H1 (cell line): ENCODE data around the gene TTC13. TPM values are rescaled to one million over a fixed set of nuclear protein-coding genes. Genes with fewer than 3 reads are reported as not detected.

ENCODE experiments used
- CTCF ChIA-PET: fragments of 300-600 bp; sonication (Branson Sonifier 250); formaldehyde crosslinking; loops from one replicate; lab custom pipeline; 2021; ENCODE audit not compliant: partially characterized antibody; lab: Charles Lee
- POLR2A ChIA-PET: fragments of 300-600 bp; sonication (Branson Sonifier 250); formaldehyde crosslinking; loops from one replicate; lab custom pipeline; 2021; ENCODE audit warnings: inconsistent platforms; ENCODE audit not compliant: partially characterized antibody; lab: Charles Lee
- DNase-seq, 2 experiments: peaks; one replicate each; pipeline versions ENCODE4 v3.0.0 to v3.0.0-alpha.2; 2010 to 2022; ENCODE audit warnings: low spot score in 2 of 2, low read depth in 1 of 2, mixed read lengths in 1 of 2
- FAIRE-seq: peaks from 2 replicates; lab custom pipeline; 2011; peaks lifted over from hg19 to GRCh38; lab: Jason Lieb, UNC
- H2AFZ ChIP-seq: 2 replicates; pipeline ENCODE4 v1.8.1; 2012; ENCODE audit warnings: low read length, inconsistent platforms
- H2AK5ac ChIP-seq: 2 replicates; pipeline ENCODE4 v1.6.1; 2013; ENCODE audit warnings: low read depth, low read length
- H2BK120ac ChIP-seq: replicated peaks from 2 replicates; pipeline ENCODE3; 2013; ENCODE audit warnings: low read depth, low read length, inconsistent platforms
- H2BK12ac ChIP-seq: 2 replicates; pipeline ENCODE4 v1.6.1; 2013; ENCODE audit warnings: low read depth, low read length
- H2BK15ac ChIP-seq: 2 replicates; pipeline ENCODE4 v1.6.1; 2013; ENCODE audit warnings: low read length
- H2BK20ac ChIP-seq: 2 replicates; pipeline ENCODE4 v1.6.1; 2013; ENCODE audit warnings: low read length
- H2BK5ac ChIP-seq: 2 replicates; pipeline ENCODE4 v1.6.1; 2013; ENCODE audit warnings: low read depth, low read length
- H3K14ac ChIP-seq: 2 replicates; pipeline ENCODE4 v1.6.1; 2013; ENCODE audit warnings: inconsistent platforms; ENCODE audit not compliant: insufficient read length
- H3K18ac ChIP-seq: 2 replicates; pipeline ENCODE4 v1.6.1; 2013; ENCODE audit warnings: low read length; ENCODE audit errors: extremely low read depth
- H3K23ac ChIP-seq: 2 replicates; pipeline ENCODE4 v1.6.1; 2013; ENCODE audit warnings: inconsistent platforms; ENCODE audit not compliant: insufficient read length
- H3K23me2 ChIP-seq: 2 replicates; pipeline ENCODE4 v1.6.1; 2013; ENCODE audit warnings: low read depth, low read length
- H3K27ac ChIP-seq: 2 replicates; pipeline ENCODE4 v1.6.1; 2011; ENCODE audit warnings: low read depth, low read length, inconsistent platforms
- H3K27me3 ChIP-seq, 4 experiments: replicated peaks in 1 of 4; 1 replicate in 1 of 4; 2 replicates in 3 of 4; pipeline versions ENCODE4 v1.6.1 to v1.8.1; 2011 to 2013; ENCODE audit warnings: low read length in 3 of 4, mild to moderate bottlenecking in 3 of 4, inconsistent platforms in 2 of 4, mixed read lengths in 2 of 4, moderate library complexity in 1 of 4; ENCODE audit not compliant: control insufficient read depth in 3 of 4, insufficient read depth in 3 of 4; ENCODE audit errors: extremely low read depth in 1 of 4
- H3K36me3 ChIP-seq, 4 experiments: 2 replicates each; pipeline versions ENCODE4 v1.6.1 to v1.8.1; 2011 to 2013; ENCODE audit warnings: mild to moderate bottlenecking in 4 of 4, low read length in 3 of 4, moderate library complexity in 2 of 4, control low read depth in 1 of 4, inconsistent platforms in 1 of 4; ENCODE audit not compliant: insufficient read depth in 4 of 4, control insufficient read depth in 2 of 4
- H3K4ac ChIP-seq: replicated peaks from 2 replicates; pipeline ENCODE3; 2013; ENCODE audit warnings: low read length, low read depth, mixed read lengths, inconsistent platforms; ENCODE audit not compliant: insufficient read length
- H3K4me1 ChIP-seq, 4 experiments: replicated peaks in 1 of 4; 1 replicate in 1 of 4; 2 replicates in 3 of 4; pipeline versions ENCODE4 v1.6.1 to v1.8.1; 2011 to 2013; ENCODE audit warnings: low read length in 3 of 4, inconsistent platforms in 2 of 4, mixed read lengths in 1 of 4; ENCODE audit not compliant: insufficient read depth in 4 of 4, control insufficient read depth in 3 of 4
- H3K4me2 ChIP-seq, 2 experiments: 2 replicates each; pipeline versions ENCODE4 v1.6.1 to v1.8.1; 2011 to 2013; ENCODE audit warnings: low read depth in 2 of 2, low read length in 2 of 2, control low read depth in 1 of 2, inconsistent platforms in 1 of 2, mild to moderate bottlenecking in 1 of 2; ENCODE audit not compliant: insufficient read depth in 1 of 2
- H3K4me3 ChIP-seq, 4 experiments: fragments of 200-600, 300-600 bp in 1 of 4; sonication (generic), shearing (Covaris generic), sonication (Bioruptor Twin) in 1 of 4; 2 replicates each; pipeline versions ENCODE4 v1.5.1 to v1.8.1; 2011 to 2016; ENCODE audit warnings: low read length in 4 of 4, low read depth in 3 of 4, control low read depth in 2 of 4, inconsistent platforms in 2 of 4, mild to moderate bottlenecking in 2 of 4, mixed read lengths in 1 of 4, moderate library complexity in 1 of 4; ENCODE audit not compliant: insufficient read depth in 2 of 4; ENCODE audit errors: extremely low read depth in 1 of 4
- H3K56ac ChIP-seq: replicated peaks from 2 replicates; pipeline ENCODE3; 2013; ENCODE audit warnings: low read depth, mild to moderate bottlenecking, mixed read lengths, low read length, inconsistent platforms; ENCODE audit not compliant: insufficient read length
- H3K79me1 ChIP-seq: 2 replicates; pipeline ENCODE4 v1.6.1; 2013; ENCODE audit warnings: low read depth, low read length, control low read depth
- H3K79me2 ChIP-seq, 2 experiments: 2 replicates each; pipeline versions ENCODE4 v1.6.1 to v1.8.1; 2012 to 2013; ENCODE audit warnings: low read length in 2 of 2, mild to moderate bottlenecking in 2 of 2, inconsistent platforms in 1 of 2; ENCODE audit not compliant: insufficient read depth in 2 of 2, control insufficient read depth in 1 of 2
- H3K9ac ChIP-seq, 4 experiments: replicated peaks in 1 of 4; 1 replicate in 1 of 4; 2 replicates in 3 of 4; pipeline versions ENCODE4 v1.6.1 to v1.8.1; 2011 to 2013; ENCODE audit warnings: low read depth in 3 of 4, low read length in 3 of 4, control low read depth in 2 of 4, mild to moderate bottlenecking in 2 of 4, moderate library complexity in 2 of 4, inconsistent platforms in 1 of 4; ENCODE audit errors: extremely low read depth in 1 of 4
- H3K9me3 ChIP-seq, 2 experiments: 2 replicates each; pipeline versions ENCODE4 v1.6.1 to v1.8.1; 2012 to 2013; ENCODE audit warnings: mild to moderate bottlenecking in 2 of 2, moderate library complexity in 2 of 2, control low read depth in 1 of 2, inconsistent platforms in 1 of 2, low read depth in 1 of 2, low read length in 1 of 2, mixed read lengths in 1 of 2; ENCODE audit not compliant: insufficient read depth in 2 of 2
- H4K20me1 ChIP-seq, 2 experiments: replicated peaks in 1 of 2; 2 replicates each; pipeline versions ENCODE3 to v1.8.1; 2011 to 2013; ENCODE audit warnings: inconsistent platforms in 2 of 2, low read length in 2 of 2, mild to moderate bottlenecking in 1 of 2; ENCODE audit not compliant: insufficient read depth in 2 of 2, control insufficient read depth in 1 of 2
- H4K5ac ChIP-seq: 2 replicates; pipeline ENCODE4 v1.6.1; 2013; ENCODE audit warnings: low read length, low read depth, mixed read lengths, inconsistent platforms; ENCODE audit not compliant: insufficient read length
- H4K8ac ChIP-seq: 2 replicates; pipeline ENCODE4 v1.8.0; 2013; ENCODE audit warnings: mild to moderate bottlenecking, moderate library complexity, low read length, inconsistent platforms; ENCODE audit not compliant: insufficient read depth; ENCODE audit errors: extremely low read depth
- H4K91ac ChIP-seq: replicated peaks from 2 replicates; pipeline ENCODE3; 2013; ENCODE audit warnings: low read length, mixed read lengths, inconsistent platforms; ENCODE audit not compliant: insufficient read length
- BCL11A ChIP-seq, 2 experiments: IDR thresholded peaks; one replicate each; pipeline ENCODE4 v1.6.1; 2011; ENCODE audit warnings: low read depth in 2 of 2, low read length in 2 of 2, mild to moderate bottlenecking in 2 of 2
- BRCA1 ChIP-seq: IDR thresholded peaks from 2 replicates; pipeline ENCODE4 v1.6.1; 2012; ENCODE audit warnings: low read depth, low read length, improper control_type of control experiment
- CTCF ChIP-seq, 3 experiments: IDR thresholded peaks; 1 replicate in 2 of 3; 2 replicates in 1 of 3; pipeline versions ENCODE4 v1.5.1 to v1.6.1; 2011; ENCODE audit warnings: low read length in 3 of 3, mild to moderate bottlenecking in 3 of 3, inconsistent platforms in 2 of 3, low read depth in 1 of 3, moderate library complexity in 1 of 3; ENCODE audit not compliant: insufficient read depth in 1 of 3; ENCODE audit errors: control extremely low read depth in 1 of 3
- PHF8 ChIP-seq: fragments of 200-600 bp; sonication (generic); conservative IDR thresholded peaks from 2 replicates; pipeline ENCODE4 v1.7.1; 2012; ENCODE audit warnings: low read depth, mild to moderate bottlenecking, inconsistent platforms, low read length, moderate library complexity
- RBBP5 ChIP-seq: IDR thresholded peaks from 2 replicates; pipeline ENCODE4 v1.7.1; 2012; ENCODE audit warnings: low read depth, mild to moderate bottlenecking, inconsistent platforms, low read length, moderate library complexity, borderline replicate concordance
- SAP30 ChIP-seq: fragments of 300-600 bp; sonication (generic); IDR thresholded peaks from 2 replicates; pipeline ENCODE4 v1.7.1; 2012; ENCODE audit warnings: low read length, moderate library complexity, mild to moderate bottlenecking, inconsistent platforms; ENCODE audit not compliant: insufficient read depth, insufficient replicate concordance
- SIX5 ChIP-seq: IDR thresholded peaks from 2 replicates; pipeline ENCODE4 v1.6.1; 2011; ENCODE audit warnings: mild to moderate bottlenecking, low read depth, low read length
- SP2 ChIP-seq: IDR thresholded peaks from 2 replicates; pipeline ENCODE4 v1.6.1; 2012; ENCODE audit warnings: mild to moderate bottlenecking, low read length, inconsistent platforms
- SUZ12 ChIP-seq: fragments of 200-600 bp; sonication (generic); IDR thresholded peaks from 2 replicates; pipeline ENCODE4 v1.6.1; 2012; ENCODE audit warnings: mild to moderate bottlenecking, inconsistent platforms, low read length, moderate library complexity, mixed read lengths
- TAF1 ChIP-seq: IDR thresholded peaks from 2 replicates; pipeline ENCODE4 v1.6.1; 2011; ENCODE audit warnings: mild to moderate bottlenecking, low read depth, low read length
- WGBS, 2 experiments: shearing (Covaris generic) in 1 of 2; methylation state at CpG; one replicate each; pipeline versions ENCODE4 v1.1.6 to v1.1.7; 2013 to 2015; ENCODE audit warnings: low lambda C conversion rate in 2 of 2, mixed read lengths in 2 of 2, inconsistent platforms in 1 of 2, low coverage in 1 of 2, missing lambda C conversion rate in 1 of 2; ENCODE audit not compliant: insufficient replicate concordance in 2 of 2, insufficient coverage in 1 of 2, insufficient read length in 1 of 2; ENCODE audit errors: extremely low coverage in 1 of 2, missing lambda C conversion rate in 1 of 2; 5-methylcytosine and 5-hydroxymethylcytosine counted together
- polyA plus RNA-seq, 7 experiments: library from polyadenylated mRNA; depleted of rRNA in 3 of 7; stranded (reverse) in 5 of 7; unstranded in 2 of 7; fragments of >200 nt in 5 of 7; fragments of 200-250 nt in 2 of 7; gene quantifications; 1 replicate in 5 of 7; 2 replicates in 1 of 7; 4 replicates in 1 of 7; pipeline versions ENCODE4 v1.2.1 to v1.2.3, GENCODE V29; 2011 to 2013; ENCODE audit warnings: missing spikeins in 2 of 7, mixed read lengths in 2 of 7
- total RNA-seq: library from RNA; stranded (reverse); fragmentation: NEBNext Ultra II Directional; extraction: Animal tissue kit (Norgen Biotek cat#: 25700); gene quantifications from 2 replicates; pipeline ENCODE4 v1.2.1, GENCODE V29; 2021

TTC13 gene
- total and polyA plus RNA-seq, 2 of the 8 experiments (the other 6 are each of a cell fraction or from before 2014, with no cell fraction given), result 3.1 to 7.1 TPM

GRCh38 chr1:230879778-230880177 lies 98.9 kb downstream of the TTC13 start:
- H3K27me3 ChIP-seq, result no peaks in the 10 kb centered on the region
- H3K4ac ChIP-seq, result no peak overlapping the region
- no peak overlapping the region for H2AFZ ChIP-seq
- ChIA-PET CTCF (interaction anchor here (1.4 kb wide), 1 partner anchor 18 kb away, joined by 3 read pairs; no protein-coding TSS in a partner anchor), POLR2A (interaction anchor here (1.2 kb wide), 1 partner anchor 11 kb away, joined by 6 read pairs; no protein-coding TSS in a partner anchor)
- H3K36me3 ChIP-seq, result no peaks in the 10 kb centered on the region
- no peak overlapping the region for H2AK5ac ChIP-seq
- no peaks in the 10 kb centered on the region for H3K79me1 ChIP-seq
- 75% methylated on average over 4 of the region's 8 CpGs; no CpG with 5 or more reads in 1 of the 2 experiments for WGBS, 2 experiments
- no peaks in the 10 kb centered on the region for H4K20me1 ChIP-seq
- no peaks in the 10 kb centered on the region for H3K79me2 ChIP-seq
- no peak overlapping the region for H3K56ac ChIP-seq
- no peak overlapping the region for H4K91ac ChIP-seq
- no peak overlapping the region for H3K18ac ChIP-seq
- FAIRE-seq (no peak), DNase-seq (no peak)
- TF ChIP-seq BCL11A (IDR thresholded peaks at IDR 0.05; ENCODE audit: low read depth in 2 of 2, low read length in 2 of 2), result no peak
- TF ChIP-seq TAF1, result no peak
- no peak for TF ChIP-seq PHF8
- no peak for TF ChIP-seq CTCF (IDR thresholded peaks at IDR 0.05; ENCODE audit: control extremely low read depth in 1 of 3, insufficient read depth in 1 of 3, low read depth in 1 of 3, low read length in 3 of 3)
- no peak for TF ChIP-seq BRCA1
- no peak for TF ChIP-seq SIX5
- no peak for TF ChIP-seq SUZ12
- TF ChIP-seq SAP30, result no peak
- TF ChIP-seq RBBP5, result no peak
- no peak for TF ChIP-seq SP2
- H3K9ac ChIP-seq, result no peak overlapping the region
- no peak overlapping the region for H4K5ac ChIP-seq
- no peak overlapping the region for H2BK20ac ChIP-seq
- no peak overlapping the region for H2BK12ac ChIP-seq
- no peak overlapping the region for H2BK120ac ChIP-seq
- H3K4me1 ChIP-seq, result peaks cover 0 to 6% (median 4%) of the 10 kb centered on the region in 4 experiments; a peak in 4 of 7 replicates
- H2BK5ac ChIP-seq, result no peak overlapping the region
- no peak overlapping the region for H3K4me3 ChIP-seq
- no peak overlapping the region for H3K4me2 ChIP-seq
- no peaks in the 10 kb centered on the region for H3K9me3 ChIP-seq
- no peak overlapping the region for H3K23ac ChIP-seq
- no peak overlapping the region for H3K27ac ChIP-seq
- H3K23me2 ChIP-seq, result no peaks in the 10 kb centered on the region
- no peak overlapping the region for H4K8ac ChIP-seq
- no peak overlapping the region for H3K14ac ChIP-seq
- H2BK15ac ChIP-seq, result no peak overlapping the region
